SK-N-SH treated with all-trans-retinoic acid at 6 μM for 48 hours (cell line): Measurements from ENCODE around the gene ST6GALNAC3.

Experiments used
- ARNTL ChIP-seq: fragments of 450-650 bp; formaldehyde crosslinking; IDR thresholded peaks from 2 replicates; pipeline ENCODE4 v1.5.0; 2020; ENCODE audit warnings: low read depth, mild to moderate bottlenecking, moderate library complexity, borderline replicate concordance
- ESRRG ChIP-seq: fragments of 250-450 bp; sonication (Bioruptor Pico); IDR thresholded peaks from 2 replicates; pipeline ENCODE4 v1.6.1; 2021; ENCODE audit warnings: mild to moderate bottlenecking
- GLIS3 ChIP-seq: fragments of 250-450 bp; sonication (Bioruptor Pico); IDR thresholded peaks from 2 replicates; pipeline ENCODE4 v1.5.0; 2020; ENCODE audit warnings: mild to moderate bottlenecking, moderate library complexity
- RARB ChIP-seq: fragments of 250-450 bp; sonication (Bioruptor Pico); IDR thresholded peaks from 2 replicates; pipeline ENCODE4 v1.8.0; 2021; ENCODE audit warnings: mild to moderate bottlenecking, moderate library complexity
- SNAI2 ChIP-seq: fragments of 250-450 bp; sonication (Bioruptor Pico); IDR thresholded peaks from 2 replicates; pipeline ENCODE4 v1.5.0; 2020; ENCODE audit warnings: mild to moderate bottlenecking, moderate library complexity
- TCF4 ChIP-seq: fragments of 250-450 bp; sonication (Bioruptor Pico); IDR thresholded peaks from 2 replicates; pipeline ENCODE4 v1.8.0; 2021; ENCODE audit warnings: mild to moderate bottlenecking, moderate library complexity, borderline replicate concordance
- TSHZ2 ChIP-seq: fragments of 250-450 bp; sonication (Bioruptor Pico); IDR thresholded peaks from 2 replicates; pipeline ENCODE4 v1.5.0; 2020; ENCODE audit warnings: mild to moderate bottlenecking, moderate library complexity
- ZC3H10 ChIP-seq: fragments of 250-450 bp; sonication (Bioruptor Pico); IDR thresholded peaks from 2 replicates; pipeline ENCODE4 v1.5.1; 2021; ENCODE audit warnings: mild to moderate bottlenecking, moderate library complexity
- ZFP3 ChIP-seq: fragments of 250-450 bp; sonication (Bioruptor Pico); IDR thresholded peaks from 2 replicates; pipeline ENCODE4 v1.5.0; 2020; ENCODE audit warnings: mild to moderate bottlenecking, moderate library complexity
- ZNF8 ChIP-seq: fragments of 450-650 bp; formaldehyde crosslinking; IDR thresholded peaks from 2 replicates; pipeline ENCODE4 v1.5.0; 2020; ENCODE audit warnings: mild to moderate bottlenecking, moderate library complexity
- TF ChIP-seq, protein P1 (sequence below): fragments of 250-450 bp; sonication (Bioruptor Pico); IDR thresholded peaks from 2 replicates; pipeline ENCODE4 v1.8.0; 2020; ENCODE audit warnings: mild to moderate bottlenecking, moderate library complexity, borderline replicate concordance

DNA sequence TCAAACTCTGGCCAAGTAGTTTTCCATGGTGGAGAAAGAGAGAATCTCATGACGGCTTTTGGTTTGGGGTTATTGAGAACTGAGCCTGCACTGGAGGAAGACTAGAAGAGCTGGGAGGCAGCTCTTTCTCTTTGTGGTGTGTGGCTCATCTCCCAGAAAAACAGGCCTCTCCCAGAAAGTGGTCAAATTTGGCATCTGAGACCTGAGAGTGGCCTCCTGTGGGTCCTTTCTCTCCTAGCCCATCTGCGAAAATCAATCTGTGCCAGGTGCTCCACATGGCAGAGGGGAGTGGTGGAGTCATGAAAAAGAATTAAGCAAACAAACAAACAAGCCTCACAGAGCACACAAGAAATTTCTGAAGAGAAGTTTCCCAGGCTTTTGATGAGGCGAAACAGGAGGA lies 305.0 kb downstream of the ST6GALNAC3 start:
- TF ChIP-seq ZFP3 (CRISPR knock-in tag), result no peak
- no peak for TF ChIP-seq GLIS3 (CRISPR knock-in tag)
- TF ChIP-seq ZNF8 (CRISPR knock-in tag), result no peak
- no peak for TF ChIP-seq ZC3H10 (CRISPR knock-in tag)
- no peak for TF ChIP-seq SNAI2
- no peak for TF ChIP-seq TSHZ2
- no peak for TF ChIP-seq RARB (CRISPR knock-in tag)
- no peak for TF ChIP-seq ARNTL (CRISPR knock-in tag)
- TF ChIP-seq, protein P1, sequence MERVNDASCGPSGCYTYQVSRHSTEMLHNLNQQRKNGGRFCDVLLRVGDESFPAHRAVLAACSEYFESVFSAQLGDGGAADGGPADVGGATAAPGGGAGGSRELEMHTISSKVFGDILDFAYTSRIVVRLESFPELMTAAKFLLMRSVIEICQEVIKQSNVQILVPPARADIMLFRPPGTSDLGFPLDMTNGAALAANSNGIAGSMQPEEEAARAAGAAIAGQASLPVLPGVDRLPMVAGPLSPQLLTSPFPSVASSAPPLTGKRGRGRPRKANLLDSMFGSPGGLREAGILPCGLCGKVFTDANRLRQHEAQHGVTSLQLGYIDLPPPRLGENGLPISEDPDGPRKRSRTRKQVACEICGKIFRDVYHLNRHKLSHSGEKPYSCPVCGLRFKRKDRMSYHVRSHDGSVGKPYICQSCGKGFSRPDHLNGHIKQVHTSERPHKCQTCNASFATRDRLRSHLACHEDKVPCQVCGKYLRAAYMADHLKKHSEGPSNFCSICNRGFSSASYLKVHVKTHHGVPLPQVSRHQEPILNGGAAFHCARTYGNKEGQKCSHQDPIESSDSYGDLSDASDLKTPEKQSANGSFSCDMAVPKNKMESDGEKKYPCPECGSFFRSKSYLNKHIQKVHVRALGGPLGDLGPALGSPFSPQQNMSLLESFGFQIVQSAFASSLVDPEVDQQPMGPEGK (CRISPR knock-in tag), result no peak
- TF ChIP-seq TCF4, result no peak
- no peak for TF ChIP-seq ESRRG (CRISPR knock-in tag)
